ENCODE measurements around the gene PARVB. TPM values are rescaled to one million over a fixed set of nuclear protein-coding genes. Genes with fewer than 3 reads are reported as not detected.

Gene PARVB
- total RNA-seq, 1 donor from 2014 or later, result 22.1 TPM

- no peak overlapping the region for H3K27ac Mint-ChIP-seq
- H3K4me1 Mint-ChIP-seq, result peaks cover 7% of the 10 kb centered on the region
- no peak for DNase-seq (ENCODE audit: low spot score in 2 of 2, unreplicated experiment in 2 of 2)
- H3K4me3 Mint-ChIP-seq, result no peak overlapping the region
- H3K36me3 Mint-ChIP-seq, result peaks cover 2% of the 10 kb centered on the region
- no peak for TF ChIP-seq CTCF (IDR thresholded peaks at IDR 0.05; ENCODE audit: unreplicated experiment)
- H3K27me3 Mint-ChIP-seq (ENCODE audit: low read depth), result no peaks in the 10 kb centered on the region
- H3K9me3 Mint-ChIP-seq, result peaks cover 9% of the 10 kb centered on the region
These were observed 21.0 kb downstream of the PARVB start for GRCh38 chr22:44045145-44045544.

GRCh38 chr22:44046485-44047141, 22.5 kb downstream of the PARVB start:
- H3K4me3 Mint-ChIP-seq, result no peak overlapping the region
- H3K27me3 Mint-ChIP-seq (ENCODE audit: low read depth), result no peaks in the 10 kb centered on the region
- no peak for TF ChIP-seq CTCF (IDR thresholded peaks at IDR 0.05; ENCODE audit: unreplicated experiment)
- H3K27ac Mint-ChIP-seq, result no peak overlapping the region
- H3K9me3 Mint-ChIP-seq, result peaks cover 6% of the 10 kb centered on the region
- H3K4me1 Mint-ChIP-seq, result peaks cover 7% of the 10 kb centered on the region
- no peak for DNase-seq (ENCODE audit: low spot score in 2 of 2, unreplicated experiment in 2 of 2)
- H3K36me3 Mint-ChIP-seq, result no peaks in the 10 kb centered on the region

GRCh38 chr22:44047891-44048301, 23.8 kb downstream of the PARVB start:
- H3K4me3 Mint-ChIP-seq, result no peak overlapping the region
- TF ChIP-seq CTCF (IDR thresholded peaks at IDR 0.05; ENCODE audit: unreplicated experiment), result no peak
- no peaks in the 10 kb centered on the region for H3K27me3 Mint-ChIP-seq (ENCODE audit: low read depth)
- H3K9me3 Mint-ChIP-seq, result peaks cover 6% of the 10 kb centered on the region
- H3K4me1 Mint-ChIP-seq, result peaks cover 7% of the 10 kb centered on the region
- DNase-seq (ENCODE audit: low spot score in 2 of 2, unreplicated experiment in 2 of 2), result no peak
- no peaks in the 10 kb centered on the region for H3K36me3 Mint-ChIP-seq
- no peak overlapping the region for H3K27ac Mint-ChIP-seq

GRCh38 chr22:44049486-44050231, 25.6 kb downstream of the PARVB start:
- no peak for TF ChIP-seq CTCF (IDR thresholded peaks at IDR 0.05; ENCODE audit: unreplicated experiment)
- Mint-ChIP-seq H3K27me3 (ENCODE audit: low read depth) (no peaks in the 10 kb centered on the region), H3K36me3 (no peaks in the 10 kb centered on the region), H3K4me1 (peaks cover 7% of the 10 kb centered on the region), H3K4me3 (no peak overlapping the region), H3K9me3 (peaks cover 6% of the 10 kb centered on the region), H3K27ac (no peak overlapping the region)
- no peak for DNase-seq (ENCODE audit: low spot score in 2 of 2, unreplicated experiment in 2 of 2)

- Mint-ChIP-seq H3K27me3 (ENCODE audit: low read depth) (no peaks in the 10 kb centered on the region), H3K27ac (no peak overlapping the region), H3K36me3 (no peaks in the 10 kb centered on the region), H3K4me1 (peaks cover 7% of the 10 kb centered on the region), H3K9me3 (peaks cover 2% of the 10 kb centered on the region), H3K4me3 (no peak overlapping the region)
- TF ChIP-seq CTCF (IDR thresholded peaks at IDR 0.05; ENCODE audit: unreplicated experiment), result no peak
- no peak for DNase-seq (ENCODE audit: low spot score in 2 of 2, unreplicated experiment in 2 of 2)
These were observed 26.8 kb downstream of the PARVB start for GRCh38 chr22:44050766-44051355.
